GM19238 (cell line): Measurements from ENCODE around the gene BRAP.
"Not testable (repeated sequence)": the region's sequence is repeated elsewhere in the genome, so short reads cannot be mapped to it uniquely, and the experiment has no call there.

Experiments used
- DNase-seq: peaks from one replicate; pipeline ENCODE4 v3.0.0; 2011; ENCODE audit warnings: low spot score; ENCODE audit not compliant: insufficient read length

The BRAP gene

GRCh38 chr12:111673503-111673902 is 12.3 kb downstream of the BRAP start:
- DNase-seq: no peak

- no peak for DNase-seq
Observed at GRCh38 chr12:111672822-111673381, 12.9 kb downstream of the BRAP start.

DNA sequence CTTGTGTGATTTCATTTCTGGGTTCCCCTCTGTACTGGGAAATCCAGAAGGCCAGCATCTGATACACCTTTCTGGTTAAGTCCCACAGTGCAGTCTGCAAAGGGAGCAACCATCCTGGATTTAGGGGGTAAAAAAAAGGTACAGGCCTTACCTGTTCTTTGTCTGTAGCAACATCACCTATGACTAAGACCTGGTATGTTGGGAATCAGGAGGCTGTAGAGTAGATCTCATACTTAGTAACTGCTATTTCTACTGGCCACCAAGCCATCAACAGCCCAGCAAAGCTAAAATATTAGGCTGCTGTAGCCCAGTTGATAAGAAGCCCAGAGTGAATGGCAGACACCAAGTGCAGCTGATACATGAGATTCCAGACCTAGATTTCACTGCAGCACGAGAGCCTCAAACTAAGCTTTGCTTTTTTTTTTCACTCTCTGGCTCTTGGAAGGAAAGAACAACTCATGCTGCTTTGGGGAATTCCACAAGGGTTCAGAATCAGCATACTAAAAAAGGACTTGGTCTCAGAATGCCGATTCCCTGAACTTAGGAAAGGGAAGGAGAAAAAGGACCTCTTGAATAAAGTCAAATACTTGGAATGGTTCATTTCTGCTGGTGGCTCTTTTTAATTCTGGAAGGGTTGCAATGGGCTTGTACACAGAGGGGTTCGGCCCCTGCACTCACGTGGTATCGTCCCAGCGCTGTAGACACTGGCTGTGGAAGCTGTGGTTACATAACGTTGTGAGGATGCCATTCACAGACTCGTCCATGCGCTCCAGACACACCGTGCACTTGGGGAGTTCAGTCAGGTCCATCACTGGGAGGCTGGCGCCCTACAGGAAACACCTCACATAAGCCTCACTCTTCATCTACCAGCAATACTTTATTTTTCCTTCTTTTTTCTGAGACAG is 20.5 kb downstream of the BRAP start:
- DNase-seq: no peak

DNA sequence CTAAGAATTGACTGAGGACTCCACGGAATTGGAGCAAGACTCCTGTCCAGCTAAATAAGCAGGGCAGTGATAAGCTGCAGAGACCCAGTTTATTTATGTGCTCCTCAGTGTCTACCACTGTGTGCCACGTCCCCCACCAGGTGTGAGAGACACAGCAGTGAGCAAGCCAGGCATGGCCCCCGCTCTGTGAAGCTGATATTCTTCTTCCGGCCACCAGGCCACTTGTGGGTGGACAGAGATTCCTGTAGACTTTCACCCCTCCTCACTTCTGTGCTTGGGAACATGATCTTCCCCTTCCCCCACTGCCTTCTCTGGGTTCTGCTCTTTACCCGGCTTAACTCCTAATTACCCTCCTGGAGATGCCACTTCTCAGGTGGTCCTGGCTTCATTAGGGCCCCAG is 21.3 kb downstream of the BRAP start:
- DNase-seq: no peak

DNA sequence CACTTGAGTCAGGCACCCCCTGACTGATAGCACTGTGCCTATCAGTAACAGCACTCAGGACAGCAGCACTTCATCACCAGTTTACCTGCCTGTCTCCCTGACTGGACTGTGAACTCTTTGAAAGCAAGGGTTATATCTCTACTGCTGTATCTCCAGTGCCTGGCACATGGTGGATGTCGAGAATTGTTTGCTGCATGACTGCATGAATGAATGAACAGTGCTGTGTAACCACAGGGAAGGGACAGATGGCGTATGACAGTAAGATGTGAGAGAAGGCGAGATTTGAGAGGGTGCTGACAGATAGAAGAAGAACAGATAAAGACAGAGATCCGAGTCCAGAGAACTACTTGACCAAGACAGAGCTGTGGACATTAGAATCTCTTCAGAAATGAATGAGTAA is 29.7 kb downstream of the BRAP start:
- DNase-seq: no peak

GRCh38 chr12:111655356-111655755 is 30.4 kb downstream of the BRAP start:
- no peak for DNase-seq

DNA sequence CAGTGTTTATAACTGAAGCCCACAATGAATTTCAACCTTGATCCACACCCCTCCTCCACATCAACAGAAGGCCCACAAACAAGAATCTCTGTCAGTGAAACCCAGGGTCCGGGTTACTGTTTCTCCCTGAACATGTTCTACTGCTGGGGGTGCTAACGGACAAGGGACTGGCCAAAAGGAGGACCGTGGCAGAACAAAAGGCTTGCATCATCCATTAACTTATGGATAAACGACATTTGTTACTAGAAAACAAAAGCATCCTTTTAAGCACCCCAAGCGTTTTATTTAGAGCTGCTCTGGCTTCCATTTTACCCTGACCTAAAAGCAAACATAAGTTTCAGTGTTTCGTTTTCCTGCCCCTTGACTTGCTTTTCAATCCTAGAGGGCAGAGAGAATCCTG is 32.2 kb downstream of the BRAP start:
- DNase-seq: no peak

GRCh38 chr12:111652530-111652929 is 33.2 kb downstream of the BRAP start:
- not testable (repeated sequence) for DNase-seq

DNA sequence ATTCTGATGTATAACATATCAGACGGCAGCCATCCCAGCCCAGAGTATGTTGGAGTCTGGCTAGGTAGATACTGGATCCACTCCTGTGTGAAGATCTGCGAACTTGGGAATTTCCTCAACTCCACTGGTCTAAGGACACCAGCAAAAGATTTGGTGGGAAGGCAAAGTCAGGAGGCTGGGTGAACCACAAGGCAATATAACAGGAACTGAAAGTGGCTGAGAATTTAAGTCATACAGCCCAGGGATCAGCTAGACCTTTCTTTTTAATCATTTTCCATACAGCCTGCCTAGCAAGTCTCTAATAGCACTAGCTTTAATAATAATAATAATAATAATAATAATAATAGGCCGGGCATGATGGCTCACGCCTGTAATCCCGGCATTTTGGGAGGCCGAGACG is 34.8 kb downstream of the BRAP start:
- DNase-seq: no peak

GRCh38 chr12:111645433-111645832 is 40.3 kb downstream of the BRAP start:
- no peak for DNase-seq

DNA sequence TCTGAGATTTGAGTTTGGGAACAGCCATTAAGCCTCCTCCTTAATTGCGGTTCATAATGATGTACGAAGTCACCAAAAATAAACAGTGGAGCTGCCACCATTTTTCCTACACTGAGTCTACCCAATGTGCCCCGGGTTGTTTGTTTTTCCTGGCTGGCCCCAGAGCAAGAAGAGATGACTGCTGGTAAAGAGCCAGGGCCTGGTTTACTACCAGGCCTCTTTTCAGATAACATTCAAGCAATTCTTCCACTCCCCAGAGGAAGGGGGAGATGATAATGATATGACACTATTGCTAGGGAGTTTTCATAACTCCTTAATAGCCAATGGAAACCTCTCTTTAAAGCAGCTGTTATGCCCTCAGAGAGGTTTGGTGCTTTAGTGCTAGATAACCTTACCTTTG is 42.3 kb downstream of the BRAP start:
- no peak for DNase-seq

DNA sequence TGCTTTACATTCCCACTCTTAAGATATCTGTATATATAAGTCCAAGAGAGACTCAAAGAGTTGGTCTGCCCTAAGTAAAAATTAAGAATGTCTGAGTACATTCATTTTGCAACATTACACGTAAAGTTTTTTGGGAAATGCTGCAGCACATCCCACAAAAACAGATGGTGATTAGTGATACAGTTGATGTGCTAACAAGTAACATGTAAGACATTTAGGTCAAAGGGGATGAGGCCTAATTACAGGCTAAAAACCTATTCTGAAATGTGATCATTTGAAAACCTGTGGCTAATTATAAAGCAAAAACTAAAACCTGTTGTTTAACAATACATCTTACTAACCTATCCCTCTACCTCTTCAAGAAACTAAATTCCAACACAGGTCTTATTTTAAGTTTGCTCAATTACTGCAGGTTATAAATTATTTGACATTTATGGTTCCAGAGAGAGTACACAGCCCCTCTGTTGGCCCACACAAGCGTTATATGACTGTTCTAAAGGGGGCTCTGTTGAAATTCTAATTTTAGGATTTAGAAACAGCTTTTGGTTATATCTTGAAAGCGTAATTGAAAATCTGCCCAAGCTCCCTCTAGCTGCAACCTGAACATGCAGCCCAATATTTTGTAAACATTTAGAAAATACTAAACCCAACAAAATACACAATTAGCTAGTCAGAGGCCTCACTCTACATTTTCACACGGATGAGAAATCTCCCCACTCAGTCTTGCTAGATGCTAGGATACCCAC is 42.9 kb downstream of the BRAP start:
- DNase-seq: no peak

- no peak for DNase-seq
Observed at GRCh38 chr12:111640506-111640905, 45.2 kb downstream of the BRAP start.

DNA sequence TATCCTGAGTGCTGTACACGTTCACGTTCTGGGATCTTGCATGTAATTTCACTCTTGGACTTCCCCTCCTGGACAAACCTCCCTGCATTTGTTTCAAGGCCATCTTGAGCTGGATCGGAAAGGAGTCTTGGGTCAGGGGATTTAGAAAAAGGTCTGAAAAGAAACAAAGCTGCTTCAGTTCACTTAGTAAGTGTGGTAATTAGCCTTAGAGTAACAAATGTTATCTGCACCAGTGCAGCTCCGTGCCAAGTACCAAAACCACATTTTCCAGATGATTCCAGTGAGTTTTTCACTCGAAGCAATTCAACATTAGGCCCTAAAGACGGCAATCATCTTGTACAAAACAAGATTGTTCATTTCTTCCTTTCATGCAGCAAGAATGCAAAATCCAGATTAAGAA is 47.2 kb downstream of the BRAP start:
- no peak for DNase-seq

- DNase-seq: no peak
Observed at GRCh38 chr12:111636209-111636945, 49.4 kb downstream of the BRAP start.

- DNase-seq: no peak
Observed at GRCh38 chr12:111635524-111635923, 50.2 kb downstream of the BRAP start.

GRCh38 chr12:111628505-111629260 is 57.1 kb downstream of the BRAP start:
- no peak for DNase-seq

DNA sequence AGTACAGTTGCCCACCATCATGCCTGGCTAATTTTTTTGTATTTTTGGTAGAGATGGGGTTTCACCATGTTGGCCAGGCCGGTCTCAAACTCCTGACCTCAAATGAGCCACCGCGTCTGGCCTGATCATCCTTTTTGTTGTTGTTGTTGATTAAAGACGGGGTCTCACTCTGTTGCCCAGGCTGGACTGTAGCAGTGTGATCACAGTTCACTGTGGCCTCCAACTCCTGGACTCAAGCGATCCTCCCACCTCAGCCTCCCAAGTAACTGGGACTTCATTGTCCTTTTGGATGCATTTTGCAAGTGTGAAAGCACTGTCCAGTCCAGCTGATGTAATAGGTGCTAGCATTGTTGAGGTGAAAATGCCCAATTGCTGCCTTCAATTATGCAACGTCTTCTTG is 59.5 kb downstream of the BRAP start:
- DNase-seq: no peak

GRCh38 chr12:111624540-111624939 is 61.2 kb downstream of the BRAP start:
- DNase-seq: no peak

DNA sequence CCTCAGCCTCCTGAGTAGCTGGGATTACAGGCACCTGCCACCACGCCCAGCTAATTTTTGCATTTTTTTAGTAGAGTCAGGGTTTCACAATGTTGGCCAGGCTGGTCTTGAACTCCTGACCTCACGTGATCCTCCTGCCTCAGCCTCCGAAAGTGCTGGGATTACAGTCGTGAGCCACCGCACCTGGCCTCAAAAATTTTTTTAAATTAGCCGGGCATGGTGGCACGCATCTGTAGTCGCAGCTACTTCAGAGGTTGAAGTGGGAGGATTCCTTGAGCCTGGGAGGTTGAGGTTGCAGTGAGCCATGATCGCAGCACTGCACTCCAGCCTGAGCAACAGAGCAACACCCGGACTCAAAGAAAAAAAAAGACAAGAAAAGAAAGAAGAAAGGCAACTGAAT is 67.9 kb downstream of the BRAP start:
- not testable (repeated sequence) for DNase-seq

- DNase-seq: no peak
Observed at GRCh38 chr12:111616177-111616623, 69.6 kb downstream of the BRAP start.
